Osteocyte (in vitro differentiated cells): Measurements from ENCODE around the gene TMEM72. TPM values are rescaled to one million over a fixed set of nuclear protein-coding genes. Genes with fewer than 3 reads are reported as not detected.

Experiments used
- DNase-seq: peaks from one replicate; pipeline ENCODE4 v3.0.0; 2021; ENCODE audit warnings: mixed read lengths; ENCODE audit not compliant: unreplicated experiment; ENCODE audit errors: extremely low spot score
- H3K27ac Mint-ChIP-seq: one replicate; pipeline ENCODE4 v1.8.0; 2021; ENCODE audit warnings: mild to moderate bottlenecking, mixed read lengths; ENCODE audit not compliant: unreplicated experiment
- H3K27me3 Mint-ChIP-seq: one replicate; pipeline ENCODE4 v1.8.0; 2021; ENCODE audit warnings: mixed read lengths; ENCODE audit not compliant: unreplicated experiment
- H3K36me3 Mint-ChIP-seq: one replicate; pipeline ENCODE4 v1.8.0; 2021; ENCODE audit warnings: mixed read lengths; ENCODE audit not compliant: unreplicated experiment
- H3K4me1 Mint-ChIP-seq: one replicate; pipeline ENCODE4 v1.8.0; 2021; ENCODE audit warnings: mixed read lengths; ENCODE audit not compliant: unreplicated experiment
- H3K4me3 Mint-ChIP-seq: one replicate; pipeline ENCODE4 v1.8.0; 2021; ENCODE audit warnings: mild to moderate bottlenecking, moderate library complexity, mixed read lengths; ENCODE audit not compliant: unreplicated experiment
- H3K9me3 Mint-ChIP-seq: one replicate; pipeline ENCODE4 v1.8.0; 2021; ENCODE audit warnings: mixed read lengths; ENCODE audit not compliant: unreplicated experiment
- CTCF ChIP-seq: fragments of 200-600 bp; sonication (generic); IDR thresholded peaks from 2 replicates; pipeline ENCODE4 v1.5.0; 2021; ENCODE audit warnings: antibody characterized with exemption, mild to moderate bottlenecking, moderate library complexity
- long read RNA-seq: library from polyadenylated mRNA; unstranded; transcript quantifications from one replicate; pipeline ENCODE4 v2.0.0, GENCODE V29; 2021
- total RNA-seq: library from RNA; stranded (reverse); gene quantifications from 2 replicates; pipeline ENCODE4 v1.2.1, GENCODE V29; 2021

The TMEM72 gene
- total RNA-seq: not detected in 2 replicates
- long read RNA-seq: 0 reads

- no peak within 1 kb of the TSS for H3K4me3 Mint-ChIP-seq
- peaks cover 15% of the 10 kb centered on the region for H3K27me3 Mint-ChIP-seq
- DNase-seq: no peak
- H3K9me3 Mint-ChIP-seq: no peaks in the 10 kb centered on the region
- H3K27ac Mint-ChIP-seq: no peak within 1 kb of the TSS
- H3K4me1 Mint-ChIP-seq: peaks cover 22% of the 10 kb centered on the region
- H3K36me3 Mint-ChIP-seq: no peaks in the 10 kb centered on the region
- no peak for TF ChIP-seq CTCF
Observed at GRCh38 chr10:44911081-44911540, at the start of gene TMEM72. TSS of gene TMEM72 (plus strand) at chr10:44911337. CDS start at chr10:44911513, 176 bp downstream.

- DNase-seq: peak; percentile 64
- Mint-ChIP-seq H3K4me1 (peaks cover 39% of the 10 kb centered on the region), H3K9me3 (no peaks in the 10 kb centered on the region), H3K27ac (no peak overlapping the region), H3K36me3 (no peaks in the 10 kb centered on the region), H3K4me3 (no peak overlapping the region), H3K27me3 (peaks cover 11% of the 10 kb centered on the region)
- no peak for TF ChIP-seq CTCF
Observed at GRCh38 chr10:44862006-44862751, 49.0 kb upstream of the TMEM72 start.

- no peak overlapping the region for H3K4me3 Mint-ChIP-seq
- H3K4me1 Mint-ChIP-seq: peaks cover 31% of the 10 kb centered on the region
- DNase-seq: peak; percentile 5
- H3K36me3 Mint-ChIP-seq: no peaks in the 10 kb centered on the region
- no peak for TF ChIP-seq CTCF
- H3K27ac Mint-ChIP-seq: no peak overlapping the region
- H3K9me3 Mint-ChIP-seq: no peaks in the 10 kb centered on the region
- peaks cover 14% of the 10 kb centered on the region for H3K27me3 Mint-ChIP-seq
Observed at GRCh38 chr10:44862924-44863323, 48.2 kb upstream of the TMEM72 start.

GRCh38 chr10:44863344-44864047 is 47.6 kb upstream of the TMEM72 start:
- no peak overlapping the region for H3K4me3 Mint-ChIP-seq
- H3K27ac Mint-ChIP-seq: no peak overlapping the region
- peaks cover 28% of the 10 kb centered on the region for H3K4me1 Mint-ChIP-seq
- H3K27me3 Mint-ChIP-seq: peaks cover 16% of the 10 kb centered on the region
- no peaks in the 10 kb centered on the region for H3K36me3 Mint-ChIP-seq
- DNase-seq: peak; percentile 54
- no peak for TF ChIP-seq CTCF
- no peaks in the 10 kb centered on the region for H3K9me3 Mint-ChIP-seq

GRCh38 chr10:44864051-44864450 is 47.1 kb upstream of the TMEM72 start:
- H3K4me3 Mint-ChIP-seq: peak overlapping the region; percentile 80
- H3K27ac Mint-ChIP-seq: no peak overlapping the region
- TF ChIP-seq CTCF: no peak
- peak; percentile 70 for DNase-seq
- H3K4me1 Mint-ChIP-seq: peaks cover 28% of the 10 kb centered on the region
- no peaks in the 10 kb centered on the region for H3K9me3 Mint-ChIP-seq
- H3K36me3 Mint-ChIP-seq: no peaks in the 10 kb centered on the region
- H3K27me3 Mint-ChIP-seq: peaks cover 22% of the 10 kb centered on the region
